Neural cell (in vitro differentiated cells): ENCODE measurements around the gene RESF1.

Source experiments
- EP300 ChIP-seq: fragments of 450-650 bp; conservative IDR thresholded peaks from 2 replicates; pipeline ENCODE4 v1.6.1; 2014; ENCODE audit warnings: antibody characterized with exemption, mild to moderate bottlenecking, moderate library complexity; ENCODE audit not compliant: poor library complexity, severe bottlenecking
- POLR2AphosphoS5 ChIP-seq: IDR thresholded peaks from 2 replicates; pipeline ENCODE4 v1.6.1; 2012
- SMC3 ChIP-seq: fragments of 450-650 bp; conservative IDR thresholded peaks from 2 replicates; pipeline ENCODE4 v1.6.1; 2014; ENCODE audit warnings: antibody characterized with exemption, mild to moderate bottlenecking, moderate library complexity; ENCODE audit not compliant: poor library complexity
- TAF1 ChIP-seq: IDR thresholded peaks from 2 replicates; pipeline ENCODE4 v1.6.1; 2012; ENCODE audit warnings: low read depth
- TF ChIP-seq, protein P1 (sequence below): fragments of 450-650 bp; IDR thresholded peaks from 2 replicates; pipeline ENCODE4 v1.5.1; 2014; ENCODE audit warnings: antibody characterized with exemption, mild to moderate bottlenecking, moderate library complexity; ENCODE audit not compliant: poor library complexity, severe bottlenecking

GRCh38 chr12:31959161-31959700, at the start of gene RESF1:
- TF ChIP-seq POLR2AphosphoS5: peak; percentile 69
- TF ChIP-seq EP300: no peak
- TF ChIP-seq, protein P1, sequence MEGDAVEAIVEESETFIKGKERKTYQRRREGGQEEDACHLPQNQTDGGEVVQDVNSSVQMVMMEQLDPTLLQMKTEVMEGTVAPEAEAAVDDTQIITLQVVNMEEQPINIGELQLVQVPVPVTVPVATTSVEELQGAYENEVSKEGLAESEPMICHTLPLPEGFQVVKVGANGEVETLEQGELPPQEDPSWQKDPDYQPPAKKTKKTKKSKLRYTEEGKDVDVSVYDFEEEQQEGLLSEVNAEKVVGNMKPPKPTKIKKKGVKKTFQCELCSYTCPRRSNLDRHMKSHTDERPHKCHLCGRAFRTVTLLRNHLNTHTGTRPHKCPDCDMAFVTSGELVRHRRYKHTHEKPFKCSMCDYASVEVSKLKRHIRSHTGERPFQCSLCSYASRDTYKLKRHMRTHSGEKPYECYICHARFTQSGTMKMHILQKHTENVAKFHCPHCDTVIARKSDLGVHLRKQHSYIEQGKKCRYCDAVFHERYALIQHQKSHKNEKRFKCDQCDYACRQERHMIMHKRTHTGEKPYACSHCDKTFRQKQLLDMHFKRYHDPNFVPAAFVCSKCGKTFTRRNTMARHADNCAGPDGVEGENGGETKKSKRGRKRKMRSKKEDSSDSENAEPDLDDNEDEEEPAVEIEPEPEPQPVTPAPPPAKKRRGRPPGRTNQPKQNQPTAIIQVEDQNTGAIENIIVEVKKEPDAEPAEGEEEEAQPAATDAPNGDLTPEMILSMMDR: no peak
- peak; percentile 31 for TF ChIP-seq SMC3
- peak; percentile 66 for TF ChIP-seq TAF1
